ENCODE results near the gene WNT7A. TPM values are rescaled to one million over a fixed set of nuclear protein-coding genes. Genes with fewer than 3 reads are reported as not detected.

Gene WNT7A
- total RNA-seq, 1 donor from 2014 or later, result not detected

- Mint-ChIP-seq H3K4me3 (ENCODE audit: unreplicated experiment) (no peak overlapping the region), H3K36me3 (ENCODE audit: unreplicated experiment) (no peaks in the 10 kb centered on the region), H3K9me3 (ENCODE audit: unreplicated experiment) (no peaks in the 10 kb centered on the region), H3K27me3 (ENCODE audit: unreplicated experiment) (no peaks in the 10 kb centered on the region), H3K27ac (ENCODE audit: unreplicated experiment) (no peak overlapping the region), H3K4me1 (ENCODE audit: unreplicated experiment) (no peaks in the 10 kb centered on the region)
- no peak for DNase-seq (ENCODE audit: extremely low spot score, unreplicated experiment)
- TF ChIP-seq CTCF (IDR thresholded peaks at IDR 0.05), result no peak
These were observed 51.2 kb downstream of the WNT7A start for GRCh38 chr3:13828501-13829265.

GRCh38 chr3:13827699-13828098, 52.2 kb downstream of the WNT7A start:
- H3K4me1 Mint-ChIP-seq (ENCODE audit: unreplicated experiment), result no peaks in the 10 kb centered on the region
- H3K9me3 Mint-ChIP-seq (ENCODE audit: unreplicated experiment), result no peaks in the 10 kb centered on the region
- H3K36me3 Mint-ChIP-seq (ENCODE audit: unreplicated experiment), result no peaks in the 10 kb centered on the region
- no peak for TF ChIP-seq CTCF (IDR thresholded peaks at IDR 0.05)
- no peaks in the 10 kb centered on the region for H3K27me3 Mint-ChIP-seq (ENCODE audit: unreplicated experiment)
- no peak overlapping the region for H3K27ac Mint-ChIP-seq (ENCODE audit: unreplicated experiment)
- no peak for DNase-seq (ENCODE audit: extremely low spot score, unreplicated experiment)
- H3K4me3 Mint-ChIP-seq (ENCODE audit: unreplicated experiment), result no peak overlapping the region

- TF ChIP-seq CTCF (IDR thresholded peaks at IDR 0.05), result no peak
- no peak overlapping the region for H3K4me3 Mint-ChIP-seq (ENCODE audit: unreplicated experiment)
- H3K4me1 Mint-ChIP-seq (ENCODE audit: unreplicated experiment), result no peaks in the 10 kb centered on the region
- no peak for DNase-seq (ENCODE audit: extremely low spot score, unreplicated experiment)
- H3K9me3 Mint-ChIP-seq (ENCODE audit: unreplicated experiment), result peaks cover 2% of the 10 kb centered on the region
- H3K27me3 Mint-ChIP-seq (ENCODE audit: unreplicated experiment), result no peaks in the 10 kb centered on the region
- H3K27ac Mint-ChIP-seq (ENCODE audit: unreplicated experiment), result no peak overlapping the region
- no peaks in the 10 kb centered on the region for H3K36me3 Mint-ChIP-seq (ENCODE audit: unreplicated experiment)
These were observed 52.6 kb downstream of the WNT7A start for GRCh38 chr3:13827256-13827655.

- no peaks in the 10 kb centered on the region for H3K4me1 Mint-ChIP-seq (ENCODE audit: unreplicated experiment)
- H3K36me3 Mint-ChIP-seq (ENCODE audit: unreplicated experiment), result no peaks in the 10 kb centered on the region
- no peaks in the 10 kb centered on the region for H3K27me3 Mint-ChIP-seq (ENCODE audit: unreplicated experiment)
- DNase-seq (ENCODE audit: extremely low spot score, unreplicated experiment), result no peak
- no peak overlapping the region for H3K27ac Mint-ChIP-seq (ENCODE audit: unreplicated experiment)
- no peak for TF ChIP-seq CTCF (IDR thresholded peaks at IDR 0.05)
- no peak overlapping the region for H3K4me3 Mint-ChIP-seq (ENCODE audit: unreplicated experiment)
- peaks cover 7% of the 10 kb centered on the region for H3K9me3 Mint-ChIP-seq (ENCODE audit: unreplicated experiment)
These were observed 53.2 kb downstream of the WNT7A start for GRCh38 chr3:13826672-13827071.

GRCh38 chr3:13825821-13826220, 54.0 kb downstream of the WNT7A start:
- no peak overlapping the region for H3K27ac Mint-ChIP-seq (ENCODE audit: unreplicated experiment)
- H3K27me3 Mint-ChIP-seq (ENCODE audit: unreplicated experiment), result no peaks in the 10 kb centered on the region
- no peak for DNase-seq (ENCODE audit: extremely low spot score, unreplicated experiment)
- peaks cover 10% of the 10 kb centered on the region for H3K9me3 Mint-ChIP-seq (ENCODE audit: unreplicated experiment)
- H3K4me1 Mint-ChIP-seq (ENCODE audit: unreplicated experiment), result no peaks in the 10 kb centered on the region
- TF ChIP-seq CTCF (IDR thresholded peaks at IDR 0.05), result no peak
- no peak overlapping the region for H3K4me3 Mint-ChIP-seq (ENCODE audit: unreplicated experiment)
- no peaks in the 10 kb centered on the region for H3K36me3 Mint-ChIP-seq (ENCODE audit: unreplicated experiment)
